ENCODE data around the gene ABCC6. TPM values are rescaled to one million over a fixed set of nuclear protein-coding genes. Genes with fewer than 3 reads are reported as not detected.

ABCC6 gene
- total and polyA plus RNA-seq, 12 donors = 0.17 to 3.8 (median 1.0) TPM

- WGBS, 2 donors = 84 to 85% methylated on average over 8 of the region's 8 CpGs
- Histone ChIP-seq H3K4me1 (no peaks in the 10 kb centered on the region), H3K27me3 (no peaks in the 10 kb centered on the region), H3K9me3 (peaks cover 0 to 12% (median 0%) of the 10 kb centered on the region in 11 donors), H3K27ac (no peak overlapping the region), H3K36me3 (peaks cover 0 to 100% (median 42%) of the 10 kb centered on the region in 9 donors), H3K4me3 (no peak overlapping the region)
- no peak for DNase-seq
- no peak for TF ChIP-seq CTCF (IDR thresholded peaks at IDR 0.05)
- no peak for ATAC-seq
- intact Hi-C loops (cut with DNase I) = no loop called here
Observed at GRCh38 chr16:16112450-16113053, 110.7 kb downstream of the ABCC6 start.

GRCh38 chr16:16111639-16112038 is 111.7 kb downstream of the ABCC6 start:
- Histone ChIP-seq H3K9me3 (peaks cover 0 to 5% (median 0%) of the 10 kb centered on the region in 11 donors), H3K27me3 (no peaks in the 10 kb centered on the region), H3K4me1 (no peaks in the 10 kb centered on the region), H3K4me3 (no peak overlapping the region), H3K27ac (no peak overlapping the region), H3K36me3 (peaks cover 0 to 100% (median 35%) of the 10 kb centered on the region in 9 donors)
- no peak for ATAC-seq
- TF ChIP-seq CTCF (IDR thresholded peaks at IDR 0.05) = no peak
- 97 to 98% methylated on average over 4 of the region's 4 CpGs for WGBS, 2 donors
- no peak for DNase-seq
- intact Hi-C loops (cut with DNase I) = no loop called here

- TF ChIP-seq CTCF (IDR thresholded peaks at IDR 0.05) = no peak
- Histone ChIP-seq H3K27me3 (no peaks in the 10 kb centered on the region), H3K27ac (no peak overlapping the region), H3K4me3 (no peak overlapping the region), H3K36me3 (peaks cover 0 to 97% (median 23%) of the 10 kb centered on the region in 9 donors), H3K9me3 (no peaks in the 10 kb centered on the region), H3K4me1 (no peaks in the 10 kb centered on the region)
- WGBS, 2 donors = 96 to 97% methylated on average over 9 of the region's 9 CpGs
- no peak for ATAC-seq
- intact Hi-C loops (cut with DNase I) = no loop called here
- DNase-seq = no peak
Observed at GRCh38 chr16:16110111-16110490, 113.2 kb downstream of the ABCC6 start.

- ATAC-seq = no peak
- Histone ChIP-seq H3K9me3 (no peaks in the 10 kb centered on the region), H3K4me1 (no peaks in the 10 kb centered on the region), H3K27me3 (no peaks in the 10 kb centered on the region), H3K4me3 (no peak overlapping the region), H3K36me3 (peaks cover 0 to 97% (median 23%) of the 10 kb centered on the region in 9 donors), H3K27ac (no peak overlapping the region)
- intact Hi-C loops (cut with DNase I) = no loop called here
- WGBS, 2 donors = 89 to 92% methylated on average over 8 of the region's 8 CpGs
- DNase-seq = no peak
- no peak for TF ChIP-seq CTCF (IDR thresholded peaks at IDR 0.05)
Observed at GRCh38 chr16:16109453-16110110, 113.7 kb downstream of the ABCC6 start.
